Mucosa of stomach (tissue), 1 donor: Measurements from ENCODE around the gene PARP1.
"Not testable (repeated sequence)": the region's sequence is repeated elsewhere in the genome, so short reads cannot be mapped to it uniquely, and the experiment has no call there.

Experiments
- H3K27me3 ChIP-seq: one replicate; pipeline ENCODE4 v1.7.0; 2013; ENCODE audit warnings: mild to moderate bottlenecking, low read length; ENCODE audit not compliant: control insufficient read depth, insufficient read depth
- H3K36me3 ChIP-seq: one replicate; pipeline ENCODE4 v1.7.0; 2013; ENCODE audit warnings: low read length; ENCODE audit not compliant: control insufficient read depth, insufficient read depth
- H3K4me1 ChIP-seq: one replicate; pipeline ENCODE4 v1.7.0; 2013; ENCODE audit warnings: mild to moderate bottlenecking, low read length; ENCODE audit not compliant: control insufficient read depth, insufficient read depth
- H3K4me3 ChIP-seq: one replicate; pipeline ENCODE4 v1.7.0; 2013; ENCODE audit warnings: low read length
- H3K9ac ChIP-seq: one replicate; pipeline ENCODE4 v1.7.0; 2013; ENCODE audit warnings: mild to moderate bottlenecking, low read length, moderate library complexity
- H3K9me3 ChIP-seq: one replicate; pipeline ENCODE4 v1.7.0; 2013; ENCODE audit warnings: mild to moderate bottlenecking, low read length, moderate library complexity; ENCODE audit not compliant: control insufficient read depth
- donor health status: Pancreatic carcinoma.

Gene PARP1

GRCh38 chr1:226350519-226350865 lies 57.4 kb downstream of the PARP1 start:
- no peaks in the 10 kb centered on the region for H3K9me3 ChIP-seq
- no peaks in the 10 kb centered on the region for H3K36me3 ChIP-seq
- no peak overlapping the region for H3K4me3 ChIP-seq
- peak overlapping the region; percentile 56 for H3K9ac ChIP-seq
- H3K27me3 ChIP-seq = no peaks in the 10 kb centered on the region
- H3K4me1 ChIP-seq = peaks cover 19% of the 10 kb centered on the region

GRCh38 chr1:226349801-226350518 lies 57.9 kb downstream of the PARP1 start:
- Histone ChIP-seq H3K9me3 (no peaks in the 10 kb centered on the region), H3K4me1 (peaks cover 19% of the 10 kb centered on the region), H3K27me3 (no peaks in the 10 kb centered on the region), H3K4me3 (no peak overlapping the region), H3K9ac (peak overlapping the region; percentile 56), H3K36me3 (no peaks in the 10 kb centered on the region)

GRCh38 chr1:226349081-226349480 lies 58.8 kb downstream of the PARP1 start:
- no peak overlapping the region for H3K9ac ChIP-seq
- H3K4me1 ChIP-seq = peaks cover 19% of the 10 kb centered on the region
- no peak overlapping the region for H3K4me3 ChIP-seq
- H3K36me3 ChIP-seq = no peaks in the 10 kb centered on the region
- H3K9me3 ChIP-seq = no peaks in the 10 kb centered on the region
- no peaks in the 10 kb centered on the region for H3K27me3 ChIP-seq

GRCh38 chr1:226344441-226345259 lies 63.2 kb downstream of the PARP1 start:
- no peaks in the 10 kb centered on the region for H3K27me3 ChIP-seq
- no peaks in the 10 kb centered on the region for H3K36me3 ChIP-seq
- H3K9me3 ChIP-seq = no peaks in the 10 kb centered on the region
- no peak overlapping the region for H3K9ac ChIP-seq
- H3K4me3 ChIP-seq = no peak overlapping the region
- H3K4me1 ChIP-seq = peaks cover 8% of the 10 kb centered on the region

- no peaks in the 10 kb centered on the region for H3K36me3 ChIP-seq
- H3K27me3 ChIP-seq = no peaks in the 10 kb centered on the region
- H3K4me1 ChIP-seq = no peaks in the 10 kb centered on the region
- H3K9ac ChIP-seq = no peak overlapping the region
- H3K9me3 ChIP-seq = no peaks in the 10 kb centered on the region
- H3K4me3 ChIP-seq = no peak overlapping the region
Observed at GRCh38 chr1:226342656-226343055, 65.2 kb downstream of the PARP1 start.

- H3K4me3 ChIP-seq, H3K9ac ChIP-seq, H3K36me3 ChIP-seq: not testable (repeated sequence)
Observed at GRCh38 chr1:226340111-226340510, 67.8 kb downstream of the PARP1 start.

GRCh38 chr1:226337276-226337875 lies 70.5 kb downstream of the PARP1 start:
- Histone ChIP-seq H3K4me1 (no peaks in the 10 kb centered on the region), H3K9me3 (no peaks in the 10 kb centered on the region), H3K9ac (no peak overlapping the region), H3K4me3 (no peak overlapping the region), H3K36me3 (no peaks in the 10 kb centered on the region), H3K27me3 (no peaks in the 10 kb centered on the region)

More at GRCh38 chr1:226340111-226340510, 67.8 kb downstream of the PARP1 start:
- H3K27me3 ChIP-seq, H3K4me1 ChIP-seq, H3K9me3 ChIP-seq: not testable (repeated sequence)

GRCh38 chr1:226335661-226336060 lies 72.2 kb downstream of the PARP1 start:
- Histone ChIP-seq H3K36me3 (no peaks in the 10 kb centered on the region), H3K9me3 (no peaks in the 10 kb centered on the region), H3K27me3 (no peaks in the 10 kb centered on the region), H3K9ac (no peak overlapping the region), H3K4me3 (no peak overlapping the region), H3K4me1 (no peaks in the 10 kb centered on the region)

- Histone ChIP-seq H3K4me3 (no peak overlapping the region), H3K36me3 (no peaks in the 10 kb centered on the region), H3K9me3 (no peaks in the 10 kb centered on the region), H3K27me3 (no peaks in the 10 kb centered on the region), H3K9ac (no peak overlapping the region), H3K4me1 (no peaks in the 10 kb centered on the region)
Observed at GRCh38 chr1:226332947-226333346, 74.9 kb downstream of the PARP1 start.

GRCh38 chr1:226329237-226329636 lies 78.7 kb downstream of the PARP1 start:
- Histone ChIP-seq H3K4me3 (no peak overlapping the region), H3K27me3 (no peaks in the 10 kb centered on the region), H3K36me3 (no peaks in the 10 kb centered on the region), H3K9ac (no peak overlapping the region), H3K9me3 (no peaks in the 10 kb centered on the region), H3K4me1 (no peaks in the 10 kb centered on the region)

GRCh38 chr1:226327761-226328162 lies 80.1 kb downstream of the PARP1 start:
- Histone ChIP-seq H3K9me3 (no peaks in the 10 kb centered on the region), H3K27me3 (no peaks in the 10 kb centered on the region), H3K9ac (no peak overlapping the region), H3K36me3 (no peaks in the 10 kb centered on the region), H3K4me1 (no peaks in the 10 kb centered on the region), H3K4me3 (no peak overlapping the region)

- Histone ChIP-seq H3K27me3 (no peaks in the 10 kb centered on the region), H3K4me3 (no peak overlapping the region), H3K9me3 (no peaks in the 10 kb centered on the region), H3K4me1 (no peaks in the 10 kb centered on the region), H3K9ac (no peak overlapping the region), H3K36me3 (no peaks in the 10 kb centered on the region)
Observed at GRCh38 chr1:226325178-226325577, 82.7 kb downstream of the PARP1 start.
